GM13977 (cell line): ENCODE data around the gene CDC42BPB.

Experiments
- DNase-seq: peaks from one replicate; pipeline ENCODE4 v3.0.0; 2012; ENCODE audit warnings: low spot score
- in situ Hi-C: fragments of 300-500 bp; cut with MboI; formaldehyde crosslinking; loops from one replicate; pipeline ENCODE4 v1.12.0; 2022; ENCODE audit warnings: low sequenced_read_pairs, low pct_unique_long_range_greater_than_20kb, mixed read lengths, inconsistent platforms; ENCODE audit not compliant: unreplicated experiment
- TF ChIP-seq, protein P1 (sequence below): IDR thresholded peaks from 2 replicates; pipeline ENCODE4 v1.5.1; 2012; ENCODE audit warnings: mild to moderate bottlenecking, control low read depth; ENCODE audit not compliant: insufficient read depth; ENCODE audit errors: extremely low read depth, missing control alignments

Gene CDC42BPB

DNA sequence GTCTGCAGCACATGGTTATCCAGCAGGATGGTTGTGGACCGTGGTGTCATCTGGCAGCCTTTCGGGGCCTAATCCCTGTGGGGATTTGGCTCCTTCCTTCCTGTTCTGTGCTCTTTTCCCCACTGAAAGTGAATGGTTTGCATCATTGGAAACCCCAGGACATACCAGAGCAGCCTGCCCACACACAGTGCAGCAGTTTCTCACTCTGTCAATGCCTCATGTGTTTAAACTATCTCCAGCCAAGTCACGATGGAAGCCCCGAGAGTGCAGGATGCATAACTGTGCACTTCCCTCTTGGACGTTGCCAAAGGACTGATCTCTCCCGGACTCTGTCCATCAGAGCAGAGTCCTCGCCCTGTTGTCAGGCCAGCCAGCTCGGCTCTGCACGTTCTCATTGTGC is 163.9 kb downstream of the CDC42BPB start:
- in situ Hi-C loops, result no loop called here
- DNase-seq, result no peak
- TF ChIP-seq, protein P1, sequence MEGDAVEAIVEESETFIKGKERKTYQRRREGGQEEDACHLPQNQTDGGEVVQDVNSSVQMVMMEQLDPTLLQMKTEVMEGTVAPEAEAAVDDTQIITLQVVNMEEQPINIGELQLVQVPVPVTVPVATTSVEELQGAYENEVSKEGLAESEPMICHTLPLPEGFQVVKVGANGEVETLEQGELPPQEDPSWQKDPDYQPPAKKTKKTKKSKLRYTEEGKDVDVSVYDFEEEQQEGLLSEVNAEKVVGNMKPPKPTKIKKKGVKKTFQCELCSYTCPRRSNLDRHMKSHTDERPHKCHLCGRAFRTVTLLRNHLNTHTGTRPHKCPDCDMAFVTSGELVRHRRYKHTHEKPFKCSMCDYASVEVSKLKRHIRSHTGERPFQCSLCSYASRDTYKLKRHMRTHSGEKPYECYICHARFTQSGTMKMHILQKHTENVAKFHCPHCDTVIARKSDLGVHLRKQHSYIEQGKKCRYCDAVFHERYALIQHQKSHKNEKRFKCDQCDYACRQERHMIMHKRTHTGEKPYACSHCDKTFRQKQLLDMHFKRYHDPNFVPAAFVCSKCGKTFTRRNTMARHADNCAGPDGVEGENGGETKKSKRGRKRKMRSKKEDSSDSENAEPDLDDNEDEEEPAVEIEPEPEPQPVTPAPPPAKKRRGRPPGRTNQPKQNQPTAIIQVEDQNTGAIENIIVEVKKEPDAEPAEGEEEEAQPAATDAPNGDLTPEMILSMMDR, result no peak

DNA sequence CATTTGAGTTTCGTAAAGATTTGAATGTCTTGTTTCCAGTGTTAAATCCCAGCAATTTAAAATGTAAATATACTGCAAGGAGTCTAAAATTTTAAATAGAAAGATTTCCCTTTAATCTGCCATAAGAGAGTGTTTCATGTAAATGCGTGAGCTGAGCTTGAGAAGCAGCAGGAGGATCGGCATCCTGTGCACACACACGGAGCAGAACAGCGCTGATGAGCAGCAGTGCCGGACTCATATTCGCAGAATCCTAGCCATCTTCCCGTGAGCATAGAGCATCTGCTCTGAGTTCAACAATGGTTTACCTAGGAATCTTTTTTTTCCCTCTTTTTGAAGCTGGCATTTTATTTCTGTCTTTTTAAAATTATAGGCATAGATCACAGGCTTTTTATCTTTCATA is 164.7 kb downstream of the CDC42BPB start:
- TF ChIP-seq, protein P1, result no peak
- in situ Hi-C loops, result no loop called here
- no peak for DNase-seq

DNA sequence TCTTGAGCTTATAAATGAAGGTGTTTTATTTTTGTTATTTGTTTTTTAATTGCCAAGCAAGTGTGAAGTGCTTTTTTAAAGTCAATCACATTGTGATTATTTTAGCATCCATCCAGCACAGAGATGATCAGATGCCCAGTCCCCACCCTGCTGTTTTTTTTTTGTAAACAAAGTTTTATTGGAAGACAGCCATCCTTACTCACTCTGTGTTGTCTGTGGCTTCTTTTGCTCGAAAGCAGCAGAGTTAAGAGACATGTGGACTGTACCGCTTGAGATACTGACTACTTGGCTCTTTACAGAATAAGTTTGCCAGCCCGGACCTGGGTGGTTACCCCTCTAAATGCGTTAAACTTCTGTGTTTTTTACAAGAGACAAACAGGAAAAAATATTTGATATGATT is 165.8 kb downstream of the CDC42BPB start:
- TF ChIP-seq, protein P1, result no peak
- DNase-seq, result no peak
- in situ Hi-C loops, result no loop called here

DNA sequence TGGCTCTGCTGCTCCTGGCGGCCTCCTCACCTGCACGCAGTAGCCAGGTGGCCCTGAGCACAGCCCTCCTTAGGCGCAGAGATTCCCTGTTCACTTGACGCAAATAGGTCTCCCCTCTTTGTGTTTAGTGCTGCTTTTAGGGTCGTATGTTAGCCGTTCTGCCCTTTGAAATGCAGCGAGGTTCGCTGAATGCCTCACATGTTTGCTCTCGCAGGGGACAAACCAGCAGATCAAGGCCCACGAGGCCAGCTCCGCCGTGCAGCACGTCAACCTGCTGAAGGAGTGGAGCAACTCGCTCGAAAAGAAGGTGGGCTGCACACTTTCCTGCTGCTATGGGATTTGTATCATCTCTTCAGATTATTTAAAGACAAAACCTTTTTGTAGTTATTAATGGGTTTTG is 166.2 kb downstream of the CDC42BPB start:
- TF ChIP-seq, protein P1, result no peak
- in situ Hi-C loops, result no loop called here
- no peak for DNase-seq

DNA sequence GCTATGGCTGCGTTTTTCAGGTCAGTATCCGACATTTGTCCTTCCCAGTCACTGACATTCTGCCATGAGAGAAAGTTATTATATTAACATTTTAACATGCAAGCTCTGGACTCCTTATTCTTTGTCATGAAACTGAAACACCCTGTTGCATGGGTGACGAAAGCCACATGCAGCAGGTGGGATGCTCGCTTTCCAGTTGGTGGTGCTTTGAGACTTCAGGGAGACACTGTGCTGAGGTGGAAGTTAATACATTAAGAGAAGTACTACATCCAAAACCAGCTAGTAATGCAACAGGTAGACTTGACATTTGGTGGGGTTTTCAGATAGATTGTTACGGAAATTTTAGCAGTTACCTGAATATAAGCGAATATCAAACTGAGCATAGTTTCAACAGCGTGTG is 167.7 kb downstream of the CDC42BPB start:
- in situ Hi-C loops, result no loop called here
- TF ChIP-seq, protein P1, result no peak
- no peak for DNase-seq

DNA sequence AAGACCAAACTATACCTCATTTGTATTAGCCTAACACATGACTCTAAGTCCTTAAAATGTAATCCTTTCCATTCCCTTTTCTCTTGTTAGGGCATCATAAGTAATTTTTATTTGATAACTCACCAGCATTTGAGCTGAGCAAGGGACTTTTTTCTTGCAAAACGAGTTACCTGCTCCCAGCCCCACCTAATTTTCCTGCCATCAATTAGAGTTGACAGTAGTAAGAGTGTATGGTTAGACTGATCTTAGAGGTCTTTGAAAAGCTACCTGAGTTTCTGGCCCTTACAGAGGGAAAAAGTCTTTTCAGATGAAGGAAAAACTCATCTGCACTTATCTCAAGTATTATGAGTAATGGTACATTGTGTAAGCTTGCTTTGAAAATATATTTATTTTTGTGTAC is 168.6 kb downstream of the CDC42BPB start:
- in situ Hi-C loops, result no loop called here
- TF ChIP-seq, protein P1, result no peak
- no peak for DNase-seq
